Jurkat, Clone E6-1 (cell line): Measurements from ENCODE around the gene MTIF2. TPM values are rescaled to one million over a fixed set of nuclear protein-coding genes. Genes with fewer than 3 reads are reported as not detected.
"Not testable (repeated sequence)": the region's sequence is repeated elsewhere in the genome, so short reads cannot be mapped to it uniquely, and the experiment has no call there.

Experiments
- DNase-seq: peaks from one replicate; pipeline ENCODE4 v3.0.0-alpha.2; 2011; ENCODE audit warnings: low read depth, low spot score
- H3K4me3 ChIP-seq: 2 replicates; pipeline ENCODE4 v1.5.1; 2011; ENCODE audit warnings: mild to moderate bottlenecking, low read length, control low read depth, moderate library complexity
- polyA plus RNA-seq: library from polyadenylated mRNA; unstranded; fragments of >200 nt; gene quantifications from one replicate; pipeline ENCODE4 v1.2.1, GENCODE V29; 2012; ENCODE audit warnings: missing spikeins; ENCODE audit not compliant: insufficient read length, insufficient read depth

MTIF2 gene, protein sequence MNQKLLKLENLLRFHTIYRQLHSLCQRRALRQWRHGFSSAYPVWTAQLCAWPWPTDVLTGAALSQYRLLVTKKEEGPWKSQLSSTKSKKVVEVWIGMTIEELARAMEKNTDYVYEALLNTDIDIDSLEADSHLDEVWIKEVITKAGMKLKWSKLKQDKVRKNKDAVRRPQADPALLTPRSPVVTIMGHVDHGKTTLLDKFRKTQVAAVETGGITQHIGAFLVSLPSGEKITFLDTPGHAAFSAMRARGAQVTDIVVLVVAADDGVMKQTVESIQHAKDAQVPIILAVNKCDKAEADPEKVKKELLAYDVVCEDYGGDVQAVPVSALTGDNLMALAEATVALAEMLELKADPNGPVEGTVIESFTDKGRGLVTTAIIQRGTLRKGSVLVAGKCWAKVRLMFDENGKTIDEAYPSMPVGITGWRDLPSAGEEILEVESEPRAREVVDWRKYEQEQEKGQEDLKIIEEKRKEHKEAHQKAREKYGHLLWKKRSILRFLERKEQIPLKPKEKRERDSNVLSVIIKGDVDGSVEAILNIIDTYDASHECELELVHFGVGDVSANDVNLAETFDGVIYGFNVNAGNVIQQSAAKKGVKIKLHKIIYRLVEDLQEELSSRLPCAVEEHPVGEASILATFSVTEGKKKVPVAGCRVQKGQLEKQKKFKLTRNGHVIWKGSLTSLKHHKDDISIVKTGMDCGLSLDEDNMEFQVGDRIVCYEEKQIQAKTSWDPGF
- polyA plus RNA-seq: 35.2 TPM

DNA sequence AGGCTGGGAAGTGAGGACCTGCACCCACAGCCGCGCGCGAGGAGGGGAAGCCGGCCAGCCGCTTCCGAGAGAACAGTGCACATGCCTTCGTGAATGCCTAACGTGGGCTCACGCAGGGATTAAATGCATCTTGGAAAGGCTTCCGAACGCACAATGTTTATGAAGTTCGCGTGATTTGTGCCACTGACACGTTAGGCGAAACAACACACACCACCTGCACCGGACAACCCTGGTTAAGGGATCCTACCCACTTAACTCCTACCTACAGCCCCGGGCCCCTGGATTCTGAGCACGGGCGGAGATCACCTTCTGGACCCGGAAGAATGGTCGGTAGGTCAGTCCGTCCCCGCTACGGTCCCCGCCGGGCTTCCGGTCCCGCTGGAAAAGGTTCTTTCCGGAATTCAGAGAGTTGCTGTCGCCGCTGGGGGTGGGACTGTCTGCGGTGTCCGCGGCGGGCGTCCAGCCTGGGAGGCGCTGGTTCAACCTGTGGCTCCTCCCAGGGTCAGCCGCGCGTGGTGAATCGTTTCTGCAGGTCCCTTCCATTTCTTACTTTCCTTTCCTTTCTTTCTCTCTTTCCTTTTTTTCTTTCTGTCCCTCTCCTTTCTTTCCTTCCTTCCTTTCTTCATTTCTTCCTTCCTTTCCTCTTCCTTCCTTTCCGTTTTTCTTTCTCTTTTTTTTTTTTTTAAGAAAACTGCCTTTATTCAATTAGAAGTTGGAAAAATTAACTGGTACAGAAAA, at the start of gene MTIF2:
TSS of gene MTIF2 (minus strand) at position 325 of the 738 bp plus-strand sequence. CDS start 5,373 bp downstream, outside the sequence.
- H3K4me3 ChIP-seq: peak within 1 kb of the TSS; percentile 74
- DNase-seq: peak; percentile 68

DNA sequence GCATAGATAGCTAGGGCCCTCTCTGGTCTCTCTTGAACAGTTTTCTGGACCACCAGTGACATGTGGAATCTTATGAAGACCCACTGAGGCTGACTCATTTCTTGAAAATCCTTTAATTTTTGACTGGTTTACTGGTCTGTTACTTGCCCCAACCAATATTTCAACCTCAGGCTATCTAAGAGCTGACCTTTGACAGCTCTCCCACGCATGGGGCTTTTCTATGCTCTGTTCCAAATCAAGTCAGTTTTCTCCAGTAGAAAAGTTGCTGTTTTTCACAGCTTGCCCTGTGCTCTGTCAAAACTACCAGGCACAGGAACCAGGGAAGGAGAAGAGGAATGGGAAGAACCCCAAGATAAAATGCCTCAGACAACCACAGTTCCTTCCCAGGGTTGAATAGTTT, 46.0 kb upstream of the MTIF2 start:
- DNase-seq: no peak

DNA sequence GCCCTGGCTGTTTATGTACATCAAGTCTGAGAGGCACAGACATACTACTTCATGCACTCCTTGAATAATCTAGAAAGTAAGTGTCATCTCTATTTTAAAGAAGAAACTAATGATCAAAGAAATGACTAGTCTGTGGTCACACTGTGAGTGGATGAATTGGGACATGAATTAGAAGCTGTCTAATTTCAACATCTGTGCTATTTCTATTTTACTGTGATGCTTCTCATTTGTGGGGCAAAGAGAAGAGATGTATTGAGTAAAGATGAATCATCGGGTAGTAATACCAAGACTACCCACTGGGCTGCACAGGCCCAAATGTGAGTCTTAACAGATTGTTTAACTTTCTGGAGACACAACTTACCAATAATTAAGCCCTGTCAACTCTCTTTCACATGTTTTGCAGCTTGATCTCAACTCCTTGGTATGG, 42.4 kb upstream of the MTIF2 start:
- H3K4me3 ChIP-seq: no peak overlapping the region
- DNase-seq: peak; percentile 2

More for the DNA sequence above, 46.0 kb upstream of the MTIF2 start:
- H3K4me3 ChIP-seq: no peak overlapping the region

DNA sequence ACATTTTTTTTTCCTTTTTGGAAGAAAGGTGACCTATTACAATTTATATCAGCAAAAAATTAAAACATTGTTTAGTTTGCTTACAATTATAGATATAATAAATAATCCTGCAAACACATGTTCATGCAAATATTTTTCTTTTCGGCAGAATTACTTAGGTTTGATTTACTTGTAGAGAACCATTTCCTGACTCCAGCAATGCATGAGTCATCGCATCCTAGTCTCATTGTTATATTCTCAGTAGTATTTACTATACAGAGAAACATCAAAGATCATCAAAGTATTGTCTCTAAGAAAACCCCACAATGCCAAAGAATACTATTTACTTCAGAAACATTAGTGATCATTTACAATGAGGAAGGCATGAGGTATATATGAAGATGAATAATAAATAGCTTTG, 40.4 kb upstream of the MTIF2 start:
- DNase-seq: no peak
- H3K4me3 ChIP-seq: no peak overlapping the region

DNA sequence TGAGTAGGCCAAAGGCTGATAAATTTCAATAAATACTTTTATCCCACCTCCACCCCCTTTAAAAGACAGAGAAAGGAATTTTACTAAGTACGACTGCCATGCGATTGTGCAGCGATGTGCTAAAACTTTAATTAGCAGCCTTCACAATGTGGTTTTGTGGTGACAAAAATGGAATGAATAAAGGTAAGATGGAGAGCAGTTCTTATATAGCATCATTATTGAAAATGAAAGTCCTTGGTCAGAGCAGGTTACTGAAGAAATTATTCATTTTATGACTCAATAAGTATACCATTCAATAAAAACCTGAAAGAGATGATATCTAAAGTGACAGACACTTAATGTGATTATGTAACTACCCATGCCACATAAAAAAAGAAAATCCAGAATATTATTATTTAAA, 33.2 kb upstream of the MTIF2 start:
- no peak overlapping the region for H3K4me3 ChIP-seq
- no peak for DNase-seq

DNA sequence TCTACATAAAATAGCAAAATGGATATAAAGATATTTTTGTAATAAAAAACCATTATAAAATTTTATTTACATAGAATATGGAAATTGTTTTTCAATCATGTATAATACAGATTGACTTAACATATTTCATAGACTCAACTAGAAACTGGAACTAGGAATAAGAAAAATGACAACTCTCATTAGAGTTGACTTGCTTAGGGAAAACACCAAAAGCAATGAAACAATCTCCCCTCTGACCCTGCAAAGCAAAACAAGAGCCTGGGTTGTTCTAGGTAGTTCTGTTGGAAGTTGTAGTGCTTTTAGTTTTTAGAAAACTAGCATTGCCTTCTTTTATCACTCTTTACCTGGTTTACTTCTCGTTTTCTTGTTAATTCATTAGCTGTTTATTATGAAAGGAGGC, 32.2 kb upstream of the MTIF2 start:
- DNase-seq: no peak
- no peak overlapping the region for H3K4me3 ChIP-seq

DNA sequence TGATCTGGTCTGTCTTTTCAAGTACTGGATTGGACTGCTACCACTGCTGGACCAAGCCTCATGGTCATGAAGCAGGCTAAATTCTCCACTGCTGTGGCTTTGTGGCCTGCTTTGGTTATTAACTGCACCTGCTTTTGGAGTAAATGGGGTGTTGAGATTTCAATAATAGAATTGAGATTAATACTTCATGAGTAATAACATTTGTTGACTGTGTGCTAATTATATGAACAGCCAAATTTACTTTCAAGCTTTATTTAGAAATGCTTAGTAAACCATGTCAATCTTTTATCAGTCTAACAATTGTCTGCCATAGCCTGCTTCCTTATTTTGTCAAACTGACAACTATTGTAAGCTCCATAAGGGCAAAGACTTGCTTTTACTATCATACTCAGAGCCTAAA, 27.4 kb upstream of the MTIF2 start:
- no peak overlapping the region for H3K4me3 ChIP-seq
- no peak for DNase-seq

DNA sequence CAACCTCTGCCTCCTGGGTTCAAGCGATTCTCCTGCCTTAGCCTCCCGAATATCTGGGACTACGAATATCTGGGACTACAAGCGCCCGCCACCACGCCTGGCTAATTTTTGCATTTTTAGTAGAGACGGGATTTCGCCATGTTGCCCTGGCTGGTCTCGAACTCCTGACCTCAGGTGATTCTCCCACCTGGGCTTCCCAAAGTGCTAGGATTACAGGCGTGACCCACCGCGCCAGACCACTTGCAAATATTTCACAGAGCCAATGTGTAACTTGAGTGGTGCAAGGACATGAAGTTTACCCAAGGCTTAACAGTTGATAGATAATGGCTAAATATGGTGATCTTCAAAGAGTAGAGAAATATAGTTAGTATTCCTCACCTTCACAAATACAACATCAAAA, 14.1 kb upstream of the MTIF2 start:
- no peak overlapping the region for H3K4me3 ChIP-seq
- DNase-seq: no peak

DNA sequence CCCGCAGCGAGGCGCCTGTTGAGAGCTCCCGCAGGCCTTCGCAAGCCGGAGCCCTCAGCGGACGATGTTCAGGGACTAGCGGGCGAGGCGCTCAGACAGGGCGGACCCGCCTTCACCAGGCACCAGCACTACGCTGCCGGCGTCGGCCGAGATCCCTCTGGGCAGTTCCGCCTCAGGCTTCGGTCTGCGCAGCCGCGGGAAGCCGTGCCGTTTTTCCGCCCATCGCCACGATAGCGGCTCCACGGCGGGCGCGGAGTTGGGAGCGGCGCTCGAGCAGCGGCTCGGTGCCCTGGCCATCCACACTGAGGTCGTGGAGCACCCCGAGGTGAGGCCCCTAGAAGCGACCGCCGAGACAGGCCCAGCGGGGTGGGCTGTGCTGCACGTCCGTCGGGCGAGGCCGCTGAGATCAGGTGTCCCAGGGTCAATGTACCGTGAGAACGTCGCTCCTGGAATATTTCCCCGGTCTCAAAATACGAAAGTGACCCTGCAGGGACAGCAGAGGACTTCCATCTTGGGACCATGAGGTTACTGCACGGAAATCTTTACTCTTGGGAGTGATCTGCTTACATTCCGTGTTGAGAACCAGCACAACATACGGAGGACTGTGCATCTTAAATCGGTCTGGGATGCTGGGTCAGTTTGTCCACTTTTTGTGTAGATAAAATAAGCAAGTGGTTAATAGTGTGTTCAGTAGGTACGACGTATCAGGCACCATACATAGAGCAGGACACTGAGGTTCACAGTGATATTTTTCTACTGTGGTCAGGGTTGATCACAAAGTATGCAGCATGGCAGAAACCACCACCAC, 13.3 kb upstream of the MTIF2 start:
- peak; percentile 41 for DNase-seq
- peak overlapping the region; percentile 63 for H3K4me3 ChIP-seq

DNA sequence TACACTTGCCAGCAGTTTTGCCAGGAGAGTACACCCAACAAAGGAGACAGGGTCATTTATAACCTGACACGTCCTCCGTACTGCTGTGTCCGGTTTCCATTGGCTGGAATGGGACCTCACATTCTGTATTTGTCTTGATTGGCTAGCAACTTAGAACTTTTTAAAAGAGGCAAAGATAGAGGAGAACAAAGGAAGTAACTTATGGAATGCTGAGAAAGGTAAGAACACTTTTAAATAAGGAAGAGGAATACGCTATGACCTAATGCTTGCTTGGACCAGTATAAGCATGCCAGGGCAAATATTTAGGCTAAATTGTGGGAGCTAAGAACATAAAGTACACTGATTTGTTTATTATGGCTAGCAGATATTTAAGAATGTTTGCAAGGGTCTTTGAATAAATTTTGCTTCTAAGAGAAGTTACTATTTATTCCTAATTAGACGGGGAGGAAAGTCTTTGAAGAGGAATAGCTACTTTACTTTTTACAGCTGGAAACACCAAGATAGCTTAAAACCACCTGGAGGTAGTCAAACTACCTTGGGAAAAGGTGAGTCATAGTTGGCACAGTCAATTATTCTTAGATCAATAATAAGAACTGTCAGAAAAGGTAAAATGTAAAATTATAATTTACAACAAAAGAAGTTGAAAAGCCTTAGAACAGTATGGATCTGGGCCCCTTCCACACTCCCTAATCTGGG, 12.0 kb upstream of the MTIF2 start:
- not testable (repeated sequence) for DNase-seq, H3K4me3 ChIP-seq

DNA sequence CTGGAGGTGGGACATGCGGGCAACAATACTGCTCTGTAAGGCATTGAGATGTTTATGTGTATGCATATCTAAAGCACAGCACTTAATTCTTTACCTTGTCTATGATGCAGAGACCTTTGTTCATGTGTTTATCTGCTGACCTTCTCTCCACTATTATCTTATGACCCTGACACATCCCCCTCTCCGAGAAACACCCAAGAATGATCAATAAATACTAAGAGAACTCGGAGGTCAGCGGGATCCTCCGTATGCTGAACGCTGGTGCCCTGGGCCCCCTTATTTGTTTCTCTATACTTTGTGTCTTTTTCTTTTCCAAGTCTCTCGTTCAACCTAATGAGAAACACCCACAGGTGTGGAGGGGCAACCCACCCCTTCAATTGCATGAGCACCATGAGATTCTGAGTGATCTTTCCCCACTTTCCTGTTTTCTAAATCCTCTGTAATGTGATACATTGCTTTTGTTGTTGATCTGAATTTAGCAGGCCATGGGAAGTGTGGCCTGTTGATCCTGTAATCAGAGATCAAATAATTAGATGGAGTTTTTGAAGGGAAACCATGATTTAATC, 10.9 kb upstream of the MTIF2 start:
- not testable (repeated sequence) for H3K4me3 ChIP-seq, DNase-seq

DNA sequence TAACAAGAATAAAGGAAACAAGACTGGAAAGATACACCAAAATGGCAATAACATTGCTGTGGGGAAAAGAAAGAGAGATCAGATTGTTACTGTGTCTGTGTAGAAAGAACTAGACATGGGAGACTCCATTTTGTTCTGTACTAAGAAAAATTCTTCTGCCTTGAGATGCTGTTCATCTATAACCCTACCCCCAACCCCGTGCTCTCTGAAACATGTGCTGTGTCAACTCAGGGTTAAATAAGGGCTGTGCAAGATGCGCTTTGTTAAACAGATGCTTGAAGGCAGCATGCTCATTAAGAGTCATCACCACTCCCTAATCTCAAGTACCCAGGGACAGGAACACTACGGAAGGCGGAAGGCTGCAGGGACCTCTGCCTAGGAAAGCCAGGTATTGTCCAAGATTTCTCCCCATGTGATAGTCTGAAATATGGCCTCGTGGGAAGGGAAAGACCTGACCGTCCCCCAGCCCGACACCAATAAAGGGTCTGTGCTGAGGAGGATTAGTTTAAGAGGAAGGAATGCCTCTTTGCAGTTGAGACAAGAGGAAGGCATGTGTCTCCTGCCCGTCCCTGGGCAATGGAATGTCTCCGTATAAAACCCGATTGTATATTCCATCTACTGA, 10.3 kb upstream of the MTIF2 start:
- DNase-seq, H3K4me3 ChIP-seq: not testable (repeated sequence)

DNA sequence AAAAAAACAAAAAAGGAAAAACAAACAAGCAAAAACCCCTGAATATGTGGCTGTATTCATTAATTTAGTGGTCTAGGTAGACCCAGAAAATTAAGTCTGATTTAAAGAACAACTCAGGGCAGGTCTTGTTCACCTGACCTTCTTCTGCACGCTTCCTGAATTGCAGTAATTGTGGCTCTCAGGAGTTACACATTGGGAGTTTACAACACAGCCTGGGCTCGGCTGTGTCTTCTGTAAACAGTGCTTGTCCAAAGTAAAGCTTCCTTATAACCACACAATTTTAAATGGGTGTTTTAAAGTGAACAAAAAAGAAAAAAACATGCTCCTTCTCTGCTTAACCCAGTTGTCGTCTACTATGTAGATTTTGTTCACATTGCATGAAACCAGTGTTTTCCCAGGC, 8.3 kb upstream of the MTIF2 start:
- no peak for DNase-seq
- no peak overlapping the region for H3K4me3 ChIP-seq

DNA sequence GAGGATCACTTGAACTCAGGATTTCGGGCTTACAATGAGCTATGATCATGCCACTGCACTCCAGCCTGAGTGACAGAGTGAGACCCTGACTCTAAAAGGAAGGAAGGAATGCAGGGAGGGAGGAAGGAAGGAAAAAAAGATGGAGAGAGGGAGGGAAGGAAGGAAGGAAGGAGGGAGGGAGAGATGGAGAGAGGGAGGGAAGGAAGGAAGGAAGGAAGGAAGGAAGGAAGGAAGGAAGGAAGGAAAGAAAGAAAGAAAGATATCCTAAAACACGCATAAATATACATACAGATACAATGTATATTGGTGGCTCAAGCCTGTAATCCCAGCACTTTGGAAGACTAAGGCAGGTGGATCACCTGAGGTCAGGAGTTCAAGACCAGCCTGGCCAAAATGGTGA, 5.3 kb upstream of the MTIF2 start:
- DNase-seq, H3K4me3 ChIP-seq: not testable (repeated sequence)

DNA sequence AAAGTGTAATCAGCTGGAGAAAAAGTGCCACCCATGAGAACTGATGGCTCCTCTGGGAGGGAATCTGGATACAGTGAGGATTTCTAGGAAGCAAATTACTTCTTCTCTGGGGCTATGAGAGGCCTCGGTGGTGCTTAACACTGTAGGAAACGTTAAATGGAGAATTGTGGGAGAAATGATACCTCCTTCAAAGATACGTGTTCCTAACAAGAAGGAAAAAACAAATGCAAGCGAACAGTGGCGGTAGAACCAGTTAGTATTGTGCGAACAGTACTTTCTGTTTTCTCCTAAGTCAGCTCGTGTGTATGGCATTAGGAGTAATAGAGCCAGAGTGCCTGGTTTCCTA, 587 bp upstream of the MTIF2 start:
- DNase-seq: no peak
- H3K4me3 ChIP-seq: peak overlapping the region; percentile 74

DNA sequence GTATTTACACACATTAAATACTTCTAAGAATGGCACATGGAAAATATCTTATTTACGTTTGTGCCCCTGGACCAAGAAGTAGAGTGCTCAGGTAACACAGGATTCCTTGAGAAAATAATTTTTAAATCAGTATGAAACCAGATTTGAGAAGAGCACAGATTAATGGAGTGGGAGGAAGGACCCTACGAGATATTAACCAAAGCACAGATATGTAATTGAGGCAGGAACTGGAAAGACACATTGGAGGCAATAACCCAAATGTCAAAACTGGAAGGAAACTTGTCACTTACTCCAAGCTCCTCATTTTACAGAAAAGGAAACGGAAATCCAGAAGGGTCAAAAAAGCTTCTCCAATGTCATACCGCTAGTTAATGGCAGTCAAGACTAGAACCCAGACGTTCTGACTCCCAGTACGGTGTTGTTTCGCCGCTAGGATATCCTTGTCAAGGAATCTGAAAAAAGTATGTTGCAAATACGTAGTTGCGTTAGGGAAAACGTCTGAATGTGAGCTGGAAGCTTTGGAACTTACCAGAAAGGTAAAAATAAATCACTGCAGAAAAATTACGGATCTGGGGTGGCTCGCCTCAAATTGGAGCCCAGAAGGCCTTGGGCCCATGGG, 634 bp downstream of the MTIF2 start:
- peak overlapping the region; percentile 74 for H3K4me3 ChIP-seq
- no peak for DNase-seq

DNA sequence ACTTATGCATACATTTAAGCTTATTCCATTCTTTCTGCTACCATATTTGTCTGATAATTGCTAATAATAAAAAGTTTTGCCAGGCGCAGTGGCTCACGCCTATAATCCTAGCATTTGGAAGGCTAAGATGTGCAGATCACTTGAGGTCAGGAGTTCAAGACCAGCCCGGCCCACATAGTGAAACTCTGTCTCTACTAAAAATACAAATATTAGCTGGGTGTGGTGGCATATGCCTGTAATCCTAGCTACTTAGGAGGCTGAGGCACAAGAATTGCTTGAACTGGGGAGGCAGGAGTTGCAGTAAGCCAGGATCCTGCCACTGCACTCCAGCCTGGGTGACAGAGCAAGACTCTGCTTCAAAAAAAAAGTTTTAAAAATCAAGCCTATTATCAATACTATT, 9.4 kb downstream of the MTIF2 start:
- H3K4me3 ChIP-seq, DNase-seq: not testable (repeated sequence)
